NCI-H2227 (cell line): ENCODE data around the gene SPNS2.

ENCODE experiments used
- DNase-seq: peaks from one replicate; lab custom pipeline; 2025; ENCODE audit not compliant: unreplicated experiment; lab: John Stamatoyannopoulos, UW

SPNS2 gene

DNA sequence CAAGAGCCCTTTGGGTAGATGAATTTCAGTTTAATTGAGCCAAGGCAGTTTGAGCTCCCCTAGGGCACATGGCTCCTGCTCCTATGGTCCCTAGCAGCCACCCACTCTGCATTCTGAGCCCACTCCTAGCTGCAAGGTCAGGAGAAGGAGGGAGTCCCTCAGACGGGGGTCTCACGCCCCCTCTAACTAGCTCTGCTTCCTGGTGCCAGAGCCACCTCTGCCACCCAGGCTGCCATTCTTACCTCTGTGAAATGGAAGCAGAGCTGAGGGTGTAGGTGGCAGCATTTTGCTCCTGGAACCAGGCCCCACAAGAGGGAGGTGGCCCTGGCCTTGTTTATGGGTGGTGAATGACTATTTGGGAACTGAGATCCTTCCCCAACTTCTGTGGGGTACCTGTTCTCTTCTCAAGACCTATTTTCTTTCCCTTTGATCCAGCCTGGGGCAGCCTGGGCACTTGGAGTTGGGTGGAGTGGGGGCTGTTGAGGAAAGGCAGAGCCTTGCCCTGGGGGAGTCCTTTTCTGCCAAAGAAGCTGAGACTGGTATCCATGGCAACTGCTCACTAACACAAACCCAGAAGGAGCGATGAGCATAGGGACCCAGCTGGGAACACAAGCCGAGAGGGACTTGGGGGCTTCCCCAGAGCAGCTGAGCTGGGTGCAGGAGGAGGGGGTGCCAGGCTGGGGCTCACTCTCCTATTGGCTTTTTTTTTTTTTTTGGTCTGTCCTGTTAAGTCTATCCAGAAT, 4.8 kb downstream of the SPNS2 start:
- DNase-seq = peak; percentile 24

DNA sequence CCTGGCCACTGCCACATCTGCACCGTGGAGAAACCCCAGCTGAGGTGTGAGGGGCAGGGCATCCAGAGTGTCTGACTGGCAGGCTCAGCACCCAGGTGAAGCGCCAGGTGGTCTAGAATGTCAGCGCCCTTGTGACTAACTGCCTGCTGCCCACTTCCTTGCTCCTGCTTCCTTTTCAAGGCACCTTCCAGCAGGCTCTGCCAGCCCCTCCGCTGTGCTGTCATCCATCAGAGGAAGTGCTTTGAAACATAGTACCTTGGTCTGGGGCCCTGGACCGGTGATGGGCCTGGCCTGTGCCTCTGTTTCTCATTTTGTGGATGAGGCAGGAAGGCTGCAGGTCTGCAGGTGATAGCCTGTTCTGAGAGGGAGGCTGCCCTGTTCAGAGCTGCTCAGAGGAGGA, 5.5 kb downstream of the SPNS2 start:
- no peak for DNase-seq

GRCh38 chr17:4505187-4505586, 6.5 kb downstream of the SPNS2 start:
- DNase-seq = no peak

- DNase-seq = peak; percentile 16
These were observed 7.6 kb downstream of the SPNS2 start for GRCh38 chr17:4506175-4506813.

DNA sequence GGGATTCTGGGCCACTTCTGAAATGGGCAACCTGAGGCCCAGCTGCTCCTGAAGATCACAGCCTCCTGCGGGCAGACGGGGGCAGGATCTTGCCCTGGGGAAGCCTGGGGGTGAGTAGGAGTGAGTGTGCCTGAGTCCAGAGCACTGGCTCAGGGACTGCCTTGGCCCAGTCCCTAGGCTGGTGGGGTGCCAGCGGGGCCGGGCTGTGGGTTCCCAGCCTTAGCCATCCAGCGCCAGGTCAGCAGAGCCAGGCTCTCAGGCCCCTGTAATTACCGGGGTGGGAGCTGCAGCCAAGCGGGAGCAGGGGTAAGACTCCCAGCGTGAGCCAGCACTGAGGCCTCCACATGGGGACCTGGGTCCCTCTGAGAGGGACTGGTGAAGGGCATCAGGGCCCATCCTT, 8.2 kb downstream of the SPNS2 start:
- DNase-seq = no peak

DNA sequence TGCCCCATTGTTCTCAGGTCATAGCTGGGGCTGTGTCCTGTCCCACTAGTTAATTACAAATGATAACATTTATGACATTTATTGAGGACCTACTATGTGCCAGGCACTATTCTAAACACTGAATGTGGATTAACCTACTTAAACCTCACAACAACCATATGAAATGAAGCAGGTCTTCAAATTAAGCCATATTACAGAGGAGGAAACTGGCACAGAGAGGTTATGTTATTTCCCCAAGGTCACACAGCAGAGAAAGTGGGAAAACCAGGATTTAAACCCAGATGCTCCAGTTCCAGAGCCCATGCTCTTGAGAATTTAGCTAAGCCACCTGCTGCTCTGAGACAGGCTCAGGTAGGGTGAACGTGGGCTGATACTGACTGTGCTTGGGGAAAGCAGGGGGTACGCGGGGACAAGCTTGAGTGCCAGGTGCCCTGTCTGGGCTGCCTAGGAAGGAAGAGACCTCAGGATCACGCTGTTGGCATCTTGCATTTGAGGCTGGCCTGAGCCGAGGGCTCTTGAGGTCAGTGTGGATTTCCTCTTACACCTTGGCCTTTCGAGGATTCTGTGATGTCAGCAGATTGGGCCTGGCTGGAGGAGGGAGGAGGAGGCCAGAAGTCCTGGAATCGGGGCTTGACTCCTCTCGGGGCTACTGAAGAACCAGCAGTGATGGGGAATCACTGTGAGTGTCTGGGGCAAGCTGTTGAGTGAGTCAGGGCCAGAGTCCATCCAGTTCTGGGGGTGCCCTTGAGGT, 8.9 kb downstream of the SPNS2 start:
- DNase-seq = no peak

- DNase-seq = no peak
These were observed 9.5 kb downstream of the SPNS2 start for GRCh38 chr17:4508207-4508606.

GRCh38 chr17:4509401-4509800, 10.7 kb downstream of the SPNS2 start:
- no peak for DNase-seq

DNA sequence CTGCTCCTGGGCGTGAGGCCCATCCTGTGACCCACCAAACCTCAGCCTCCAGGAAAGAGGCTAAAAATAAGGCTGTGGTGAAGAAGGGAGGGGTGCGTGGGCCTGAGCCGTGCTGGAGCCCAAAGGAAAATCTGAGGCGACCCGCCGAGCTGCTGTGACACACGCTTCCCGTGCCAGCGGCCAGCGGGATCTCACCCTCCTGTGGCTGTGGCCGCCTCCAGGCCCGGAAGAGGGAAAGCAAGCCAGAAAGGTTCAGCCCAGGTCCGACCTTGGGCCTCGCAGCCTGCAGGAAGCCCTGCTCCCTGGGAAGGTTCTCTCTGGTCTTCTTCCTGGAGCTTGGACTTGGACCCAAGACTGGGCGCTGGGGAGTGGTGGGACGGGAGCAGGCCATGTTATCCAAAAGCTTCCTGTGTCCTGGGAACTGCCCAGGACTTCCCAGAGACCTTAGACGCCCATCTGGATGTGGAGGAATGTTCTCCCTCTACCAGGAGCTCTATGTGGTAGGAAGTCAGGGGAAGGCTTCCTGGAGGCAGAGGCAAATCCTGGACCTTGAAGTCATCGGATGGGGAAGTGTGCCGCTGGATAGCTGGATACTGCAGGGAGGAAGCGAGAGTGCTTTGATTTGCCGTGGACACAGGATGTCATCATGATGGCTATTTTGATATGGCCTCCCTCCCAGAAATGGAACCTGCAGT, 11.4 kb downstream of the SPNS2 start:
- no peak for DNase-seq

GRCh38 chr17:4510618-4510941, 11.9 kb downstream of the SPNS2 start:
- no peak for DNase-seq

DNA sequence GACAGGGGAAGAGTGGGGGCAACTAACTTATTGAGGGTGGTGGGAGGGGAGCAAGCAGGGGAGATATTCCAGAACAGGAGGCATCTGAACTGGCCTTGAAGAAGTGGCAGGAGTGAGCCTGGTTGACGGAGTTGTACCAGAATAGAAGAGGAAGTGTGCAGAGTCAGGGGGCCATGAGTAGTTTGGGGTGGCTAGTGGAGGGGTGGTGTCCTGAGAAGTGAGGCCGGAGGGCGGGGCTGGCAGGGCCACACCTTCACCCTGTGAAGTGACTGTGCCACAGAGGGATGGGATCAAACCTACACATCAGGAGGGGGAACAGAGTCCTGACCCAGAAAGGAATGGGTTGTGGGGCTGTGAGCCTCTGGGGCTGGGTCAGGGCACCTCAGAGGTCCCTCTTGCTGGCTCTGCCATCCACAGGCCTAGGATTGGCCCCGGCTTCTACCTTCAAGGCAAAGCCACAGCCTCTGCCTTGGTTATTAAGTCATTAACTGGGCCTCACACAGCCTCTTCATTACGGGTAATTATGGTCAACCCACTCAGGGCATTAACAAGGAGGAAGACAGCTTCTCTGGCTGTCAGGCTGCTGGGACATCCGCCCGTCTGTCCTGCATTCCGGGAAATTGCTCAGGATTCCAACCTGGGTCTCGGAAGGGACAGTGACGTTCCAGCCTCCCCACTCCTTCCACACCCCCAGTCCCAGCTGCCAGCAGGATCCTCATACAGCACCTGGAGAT, 12.7 kb downstream of the SPNS2 start:
- DNase-seq = no peak

DNA sequence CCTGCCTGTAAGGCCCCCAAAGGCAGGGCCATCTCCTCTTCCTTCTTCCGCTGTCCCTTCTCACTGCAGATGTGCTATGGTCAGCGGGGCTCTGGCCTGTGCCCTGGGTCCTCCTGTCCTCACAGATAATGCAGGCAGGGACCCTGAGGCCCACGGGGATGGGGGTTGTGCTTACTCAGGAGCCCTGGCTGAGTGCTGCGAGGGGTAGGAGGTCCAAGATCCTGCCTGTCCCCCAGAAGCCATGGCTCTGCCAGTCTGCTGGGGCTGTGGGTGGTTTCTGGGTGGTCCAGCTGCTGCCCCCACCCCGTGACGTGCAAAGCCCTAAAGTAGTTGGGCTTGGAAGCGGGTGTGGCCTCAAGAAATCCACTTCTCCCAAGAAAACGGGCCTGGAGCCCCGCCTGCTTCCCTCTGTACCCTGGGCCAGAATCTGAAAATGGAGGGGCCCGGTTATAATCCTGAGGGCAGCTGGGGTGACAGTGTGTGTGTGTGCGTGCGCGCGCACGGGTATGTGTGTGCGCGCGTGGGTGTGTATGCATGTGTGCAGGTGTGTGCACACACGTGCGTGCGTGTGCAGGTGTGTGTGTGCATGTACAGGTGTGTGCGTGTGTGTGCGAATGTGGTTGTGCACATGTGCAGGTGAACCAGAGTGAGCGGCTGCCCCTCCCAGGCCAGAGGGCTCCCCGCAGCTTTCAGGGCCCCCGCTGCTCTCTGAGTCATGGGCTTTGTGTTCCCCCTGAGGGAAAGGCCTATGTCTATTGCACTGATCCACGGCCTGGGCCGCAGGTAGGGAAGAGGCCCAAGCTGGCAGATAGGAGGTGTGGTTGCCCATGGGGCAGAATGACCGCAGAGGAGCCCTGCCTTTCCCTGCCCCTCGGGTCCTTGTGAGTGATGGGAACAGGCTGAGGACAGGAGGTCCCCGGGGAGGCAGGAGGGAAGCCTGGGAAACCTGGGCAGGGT, 13.8 kb downstream of the SPNS2 start:
- DNase-seq = no peak

- no peak for DNase-seq
These were observed 14.7 kb downstream of the SPNS2 start for GRCh38 chr17:4513113-4514032.

DNA sequence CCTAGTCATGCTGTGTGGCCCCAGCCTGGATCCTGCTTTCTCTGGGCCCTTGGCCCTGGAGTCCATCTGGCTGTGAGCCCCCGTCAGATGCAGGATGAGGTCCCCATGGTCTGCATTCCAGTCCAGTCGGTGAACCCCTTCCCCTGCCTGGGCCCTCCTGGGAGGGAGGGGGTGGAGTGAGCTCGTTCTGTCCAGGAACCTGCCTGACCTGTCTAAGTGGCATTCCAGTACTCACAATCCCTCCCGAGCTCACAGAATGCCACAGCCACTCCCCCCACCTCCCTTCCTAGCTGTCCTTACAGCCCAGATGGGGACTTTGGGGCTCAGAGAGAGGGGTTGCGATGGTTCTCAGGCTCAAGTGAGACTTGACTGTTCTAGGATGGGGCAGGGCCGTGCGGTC, 15.5 kb downstream of the SPNS2 start:
- DNase-seq = no peak

DNA sequence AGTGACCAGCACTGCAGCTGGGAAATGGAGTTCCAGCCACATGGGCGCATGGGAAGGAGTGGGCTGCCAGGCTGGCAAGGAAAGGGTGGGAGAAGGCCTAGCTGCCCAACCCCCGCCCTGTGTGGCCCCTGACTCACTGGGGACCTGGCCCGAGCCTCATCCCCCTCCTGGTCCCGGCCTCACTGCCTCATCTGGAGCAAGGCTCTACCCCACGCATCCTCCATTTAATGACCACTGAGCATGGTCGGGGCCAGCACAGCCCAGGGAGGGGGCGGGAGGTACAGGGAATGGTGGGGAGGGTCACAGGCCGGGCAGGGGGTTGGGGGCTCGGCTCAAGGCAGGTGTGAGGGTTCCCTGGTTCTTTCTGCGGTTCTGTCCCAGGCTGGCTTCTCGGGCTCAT, 16.1 kb downstream of the SPNS2 start:
- DNase-seq = no peak

GRCh38 chr17:4515501-4515900, 16.8 kb downstream of the SPNS2 start:
- DNase-seq = no peak

DNA sequence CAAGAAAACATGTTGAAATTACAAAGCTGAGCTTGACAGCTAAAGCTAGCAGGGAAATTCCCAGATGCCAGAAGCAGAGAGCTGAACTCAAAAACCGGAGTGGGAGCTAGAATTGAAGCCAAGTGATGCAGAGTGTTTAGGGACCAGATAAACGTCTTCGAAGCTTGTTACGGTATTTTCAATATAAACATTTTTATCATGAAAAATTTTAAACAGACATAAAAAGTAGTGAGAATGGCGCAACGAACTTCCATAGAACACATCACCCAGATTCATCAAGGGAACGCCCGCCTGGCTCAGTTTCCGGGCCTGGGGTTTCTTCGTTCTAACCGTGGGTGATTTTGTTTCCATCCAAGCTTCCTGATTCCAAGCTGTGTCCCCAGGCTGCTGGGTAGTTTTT, 18.1 kb downstream of the SPNS2 start:
- DNase-seq = no peak

DNA sequence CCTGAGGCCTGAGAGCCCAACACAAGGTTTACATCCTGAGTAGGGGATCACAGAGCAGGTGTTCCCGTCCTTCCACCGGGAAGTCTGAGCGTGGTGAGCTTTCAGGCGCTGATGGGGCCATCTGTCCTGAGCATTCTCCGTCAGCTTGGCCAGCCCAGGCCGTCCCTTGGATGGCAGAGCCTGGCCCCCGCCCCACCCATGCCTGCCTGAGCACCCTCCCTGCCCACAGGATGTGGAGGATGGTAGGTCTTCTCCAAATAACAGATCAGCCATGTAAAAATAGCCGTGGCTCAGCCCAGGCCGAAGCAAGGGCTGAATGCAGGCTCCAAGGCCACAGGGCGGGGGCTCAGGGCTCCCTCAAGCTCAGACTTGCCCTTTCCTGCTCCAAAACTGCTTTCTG, 20.2 kb downstream of the SPNS2 start:
- DNase-seq = no peak

GRCh38 chr17:4519361-4519788, 20.7 kb downstream of the SPNS2 start:
- DNase-seq = no peak
